Suprapubic skin (tissue), 4 donors: ENCODE data around the gene HLCS.

Experiments
- CTCF ChIP-seq, 2 donors: fragments of 200-600 bp in 1 of 2; fragments of 450-650 bp in 1 of 2; sonication (generic) in 1 of 2; IDR thresholded peaks; one replicate each; pipeline ENCODE4 v1.5.1; 2016 to 2019; ENCODE audit warnings: antibody characterized with exemption in 2 of 2, mild to moderate bottlenecking in 1 of 2, moderate library complexity in 1 of 2
- EP300 ChIP-seq: sonication (generic); formaldehyde crosslinking; IDR thresholded peaks from one replicate; pipeline ENCODE4 v1.6.1; 2017; ENCODE audit warnings: antibody characterized with exemption
- POLR2AphosphoS5 ChIP-seq, 3 donors: sonication (generic); formaldehyde crosslinking; IDR thresholded peaks; one replicate each; pipeline ENCODE4 v1.6.1; 2017; ENCODE audit warnings: antibody characterized with exemption in 3 of 3

DNA sequence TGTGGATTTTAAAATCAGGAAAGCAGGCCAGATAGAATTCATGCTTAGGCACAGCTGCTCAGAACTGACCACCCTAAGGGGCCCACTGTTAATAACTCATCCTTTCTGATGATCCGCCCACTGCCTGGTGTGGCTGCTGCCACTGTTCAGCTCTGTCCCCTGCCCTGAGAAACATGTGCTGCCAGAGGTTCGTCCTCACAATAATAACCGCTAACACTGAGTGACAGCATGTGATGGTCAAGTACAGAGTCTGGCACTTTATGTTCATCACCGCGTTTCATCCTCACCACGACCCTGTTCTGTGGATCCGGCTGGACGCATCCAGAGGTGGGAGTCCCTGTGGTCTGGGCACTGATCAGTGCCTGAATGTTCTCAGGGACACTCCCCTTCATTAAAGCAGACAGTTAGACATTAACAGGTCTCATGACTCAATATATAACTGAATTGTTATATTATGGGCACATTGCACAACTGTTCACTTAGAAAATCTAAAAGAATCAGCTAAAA is 159.0 kb downstream of the HLCS start:
- TF ChIP-seq POLR2AphosphoS5 (IDR thresholded peaks at IDR 0.05) (no peak), CTCF (IDR thresholded peaks at IDR 0.05) (no peak), EP300 (no peak)
